ENCODE results near the gene PAK4.
"Not testable (repeated sequence)": the region's sequence is repeated elsewhere in the genome, so short reads cannot be mapped to it uniquely, and the experiment has no call there.

Gene PAK4

GRCh38 chr19:39115105-39115847, 10.3 kb upstream of the PAK4 start:
- no peaks in the 10 kb centered on the region for H3K36me3 Mint-ChIP-seq (ENCODE audit: low read depth)
- H3K4me3 Mint-ChIP-seq: no peak overlapping the region
- H3K27me3 Mint-ChIP-seq: no peaks in the 10 kb centered on the region
- no peaks in the 10 kb centered on the region for H3K9me3 Mint-ChIP-seq
- no peak overlapping the region for H3K27ac Mint-ChIP-seq
- H3K4me1 Mint-ChIP-seq (ENCODE audit: low read depth): no peaks in the 10 kb centered on the region

DNA sequence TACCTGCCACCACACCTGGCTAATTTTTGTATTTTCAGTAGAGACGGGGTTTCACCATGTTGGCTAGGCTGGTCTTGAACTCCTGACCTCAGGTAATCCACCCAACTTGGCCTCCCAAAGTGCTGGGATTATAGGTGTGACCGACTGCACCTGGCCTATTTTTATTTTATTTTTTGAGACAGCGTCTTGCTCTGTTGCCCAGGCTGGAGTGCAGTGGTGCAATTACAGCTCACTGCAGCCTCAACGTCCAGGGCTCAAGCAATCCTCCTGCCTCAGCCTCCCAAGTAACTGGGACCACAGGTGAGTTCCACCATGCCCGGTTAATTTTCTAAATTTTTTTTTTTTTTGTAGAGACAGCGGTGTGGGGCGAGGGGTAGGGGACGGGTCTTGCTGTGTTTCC, 8.6 kb upstream of the PAK4 start:
- H3K4me1 Mint-ChIP-seq (ENCODE audit: low read depth); H3K9me3 Mint-ChIP-seq; H3K27me3 Mint-ChIP-seq; H3K36me3 Mint-ChIP-seq (ENCODE audit: low read depth); H3K27ac Mint-ChIP-seq; H3K4me3 Mint-ChIP-seq: not testable (repeated sequence)

GRCh38 chr19:39119830-39120229, 5.8 kb upstream of the PAK4 start:
- H3K27me3 Mint-ChIP-seq: peaks cover 4% of the 10 kb centered on the region
- no peak overlapping the region for H3K4me3 Mint-ChIP-seq
- H3K4me1 Mint-ChIP-seq (ENCODE audit: low read depth): peaks cover 7% of the 10 kb centered on the region
- no peaks in the 10 kb centered on the region for H3K9me3 Mint-ChIP-seq
- H3K36me3 Mint-ChIP-seq (ENCODE audit: low read depth): no peaks in the 10 kb centered on the region
- H3K27ac Mint-ChIP-seq: no peak overlapping the region

DNA sequence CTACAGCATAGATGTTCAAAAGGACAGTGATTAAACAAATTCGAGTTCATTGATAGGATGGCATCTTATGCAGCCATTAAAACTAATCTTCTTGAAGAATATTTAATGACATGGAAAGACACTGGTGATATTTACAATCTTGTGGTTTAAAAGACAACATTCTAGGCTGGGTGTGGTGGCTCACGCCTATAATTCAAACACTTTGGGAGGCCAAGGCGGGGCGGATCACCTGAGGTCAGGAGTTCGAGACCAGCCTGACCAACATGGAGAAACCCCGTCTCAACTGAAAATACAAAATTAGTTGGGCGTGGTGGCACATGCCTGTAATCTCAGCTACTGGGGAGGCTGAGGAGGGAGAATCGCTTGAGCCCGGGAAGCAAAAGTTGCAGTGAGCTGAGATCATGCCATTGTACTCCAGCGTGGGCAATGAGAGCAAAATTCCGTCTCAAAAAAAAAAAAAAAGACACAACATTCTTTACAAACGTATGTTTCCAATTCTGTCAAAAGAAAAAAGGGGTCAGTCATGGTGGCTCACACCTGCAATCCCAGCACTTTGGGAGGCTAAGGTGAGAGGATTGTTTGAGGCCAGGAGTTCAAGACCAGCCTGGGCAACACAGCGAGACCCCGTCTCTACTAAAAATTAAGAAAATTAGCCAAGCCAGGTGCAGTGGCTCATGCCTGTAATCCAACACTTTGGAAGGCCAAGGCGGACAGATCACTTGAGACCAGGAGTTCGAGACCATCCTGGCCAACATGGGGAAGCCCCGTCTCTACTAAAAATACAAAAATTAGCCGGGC, 2.5 kb upstream of the PAK4 start:
- Mint-ChIP-seq H3K4me3 (no peak overlapping the region), H3K36me3 (ENCODE audit: low read depth) (no peaks in the 10 kb centered on the region), H3K27ac (no peak overlapping the region), H3K9me3 (no peaks in the 10 kb centered on the region), H3K4me1 (ENCODE audit: low read depth) (peaks cover 24% of the 10 kb centered on the region), H3K27me3 (peaks cover 4% of the 10 kb centered on the region)

DNA sequence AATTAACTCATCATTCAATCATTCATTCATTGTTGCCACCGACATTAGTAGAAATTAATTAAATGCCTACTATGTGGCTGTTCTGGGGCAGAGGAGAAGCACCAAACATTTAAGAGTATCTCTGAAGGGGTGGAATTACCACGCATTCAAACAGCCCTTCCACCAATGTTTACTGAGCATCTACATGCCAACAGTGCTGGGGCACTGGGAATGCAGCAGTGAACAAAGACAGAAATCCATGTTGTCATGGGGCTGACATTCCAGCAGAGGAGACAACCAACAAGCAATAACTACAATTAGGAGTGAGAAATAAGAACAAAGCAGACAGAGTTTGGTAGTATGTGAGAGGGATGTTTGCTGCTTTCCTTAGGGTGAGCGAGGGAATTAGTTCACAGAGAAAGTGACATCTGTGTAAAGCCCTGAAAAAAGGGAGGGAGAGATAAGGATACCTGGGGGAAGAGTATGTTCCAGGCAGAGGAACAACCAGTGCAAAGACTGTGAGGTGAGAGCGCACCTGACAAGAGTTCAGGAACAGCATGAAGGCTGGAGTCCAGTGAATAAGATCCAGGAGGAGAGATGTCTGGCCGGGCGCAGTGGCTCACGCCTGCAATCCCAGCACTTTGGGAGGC, 1.3 kb upstream of the PAK4 start:
- peaks cover 24% of the 10 kb centered on the region for H3K4me1 Mint-ChIP-seq (ENCODE audit: low read depth)
- peak overlapping the region; percentile 65 for H3K4me3 Mint-ChIP-seq
- H3K36me3 Mint-ChIP-seq (ENCODE audit: low read depth): no peaks in the 10 kb centered on the region
- no peaks in the 10 kb centered on the region for H3K9me3 Mint-ChIP-seq
- peak overlapping the region; percentile 36 for H3K27ac Mint-ChIP-seq
- H3K27me3 Mint-ChIP-seq: peaks cover 4% of the 10 kb centered on the region

DNA sequence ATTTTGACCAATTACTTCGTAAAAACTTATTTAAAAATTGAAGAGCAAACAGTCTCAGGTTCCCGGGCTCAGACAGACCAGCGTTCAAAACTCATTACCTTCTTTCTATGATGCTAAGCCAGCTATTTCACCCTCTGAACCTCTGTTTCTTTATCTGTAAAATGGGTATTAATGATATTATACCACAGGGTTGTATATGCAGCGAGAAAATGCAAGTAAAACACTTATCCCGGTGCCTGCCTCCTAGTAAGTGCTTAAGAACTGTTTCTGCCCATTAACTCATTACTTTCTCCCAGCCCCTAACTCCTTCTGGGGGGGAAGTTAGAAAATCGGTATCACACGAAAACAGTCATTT, 410 bp upstream of the PAK4 start:
- Mint-ChIP-seq H3K9me3 (no peaks in the 10 kb centered on the region), H3K27me3 (peaks cover 4% of the 10 kb centered on the region), H3K4me3 (peak overlapping the region; percentile 89), H3K4me1 (ENCODE audit: low read depth) (peaks cover 29% of the 10 kb centered on the region), H3K36me3 (ENCODE audit: low read depth) (no peaks in the 10 kb centered on the region), H3K27ac (peak overlapping the region; percentile 90)

DNA sequence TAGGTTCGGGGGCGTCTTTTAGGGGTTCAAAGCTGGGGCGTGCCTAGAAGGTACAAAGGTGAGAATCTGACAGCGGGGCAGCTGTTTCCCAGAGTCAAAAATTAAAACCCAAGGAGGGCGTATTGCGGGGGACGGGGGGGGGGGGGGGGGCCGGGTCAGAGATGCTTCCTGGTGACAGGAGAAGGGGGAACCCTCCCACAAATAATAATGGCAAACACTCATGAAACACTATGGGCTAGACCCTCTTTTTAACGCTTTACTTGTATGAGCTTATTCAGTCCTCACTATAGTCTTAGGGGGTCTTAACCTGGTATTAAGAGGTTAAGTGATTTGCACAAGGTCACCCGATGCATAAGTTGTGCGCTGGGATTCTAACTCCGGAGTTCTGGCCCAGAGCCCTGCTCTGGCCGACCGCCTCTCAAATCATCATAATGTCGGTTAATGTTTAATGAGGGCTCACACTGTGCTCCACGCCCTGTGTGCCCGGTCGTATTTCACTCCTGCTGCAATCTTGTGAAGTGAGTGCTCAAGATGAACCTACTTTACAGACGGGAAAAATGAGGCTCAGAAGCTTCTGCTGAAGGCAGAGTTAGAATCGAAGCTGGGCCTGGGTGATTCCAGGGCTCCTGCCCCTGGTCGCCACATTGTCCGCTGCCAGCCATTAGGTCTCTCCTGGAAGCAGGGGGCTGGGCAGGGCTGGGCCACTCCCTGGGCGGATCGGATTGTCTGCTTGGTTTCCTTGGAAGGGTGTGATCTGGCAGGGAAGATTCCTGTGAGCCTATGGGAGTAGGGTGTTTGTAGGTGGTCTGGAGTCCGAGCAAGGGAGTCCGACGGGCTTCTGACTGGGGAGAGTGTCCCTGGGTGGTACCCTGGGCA, 964 bp downstream of the PAK4 start:
- Mint-ChIP-seq H3K9me3 (no peaks in the 10 kb centered on the region), H3K27me3 (no peaks in the 10 kb centered on the region), H3K4me3 (peak overlapping the region; percentile 89), H3K36me3 (ENCODE audit: low read depth) (no peaks in the 10 kb centered on the region), H3K4me1 (ENCODE audit: low read depth) (peaks cover 41% of the 10 kb centered on the region), H3K27ac (peak overlapping the region; percentile 90)

- peaks cover 54% of the 10 kb centered on the region for H3K4me1 Mint-ChIP-seq (ENCODE audit: low read depth)
- H3K27me3 Mint-ChIP-seq: no peaks in the 10 kb centered on the region
- no peaks in the 10 kb centered on the region for H3K36me3 Mint-ChIP-seq (ENCODE audit: low read depth)
- no peak overlapping the region for H3K4me3 Mint-ChIP-seq
- H3K27ac Mint-ChIP-seq: no peak overlapping the region
- H3K9me3 Mint-ChIP-seq: no peaks in the 10 kb centered on the region
These were observed 2.4 kb downstream of the PAK4 start for GRCh38 chr19:39127812-39128515.

DNA sequence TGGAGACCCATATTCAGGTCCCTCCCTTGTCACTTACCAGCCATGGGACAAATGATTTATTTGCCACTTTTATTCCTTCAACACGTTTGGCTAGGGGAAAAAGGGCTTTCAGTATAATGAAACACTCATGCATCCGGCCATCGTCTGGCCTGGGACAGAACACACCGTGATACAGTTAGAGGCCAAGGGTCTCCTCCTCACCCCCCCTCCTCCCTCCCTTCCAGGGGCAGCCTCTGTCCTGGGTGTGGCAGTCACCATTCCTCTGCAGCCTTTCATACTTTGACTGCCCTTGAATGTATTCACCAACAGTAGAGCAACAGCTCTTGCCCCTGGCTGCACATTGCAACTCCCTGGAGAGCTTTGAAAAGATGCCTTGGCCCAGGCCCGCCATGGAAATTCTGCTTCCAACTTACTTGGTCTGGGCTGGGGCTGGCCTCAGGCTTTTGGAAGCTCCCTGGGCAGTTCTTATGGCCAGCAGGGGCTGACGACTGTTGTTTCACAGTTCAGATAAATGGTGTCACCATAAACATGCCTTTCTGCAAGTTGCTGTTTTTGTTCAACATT, 3.0 kb downstream of the PAK4 start:
- no peaks in the 10 kb centered on the region for H3K9me3 Mint-ChIP-seq
- H3K36me3 Mint-ChIP-seq (ENCODE audit: low read depth): no peaks in the 10 kb centered on the region
- H3K4me1 Mint-ChIP-seq (ENCODE audit: low read depth): peaks cover 55% of the 10 kb centered on the region
- H3K4me3 Mint-ChIP-seq: no peak overlapping the region
- H3K27me3 Mint-ChIP-seq: no peaks in the 10 kb centered on the region
- H3K27ac Mint-ChIP-seq: no peak overlapping the region

DNA sequence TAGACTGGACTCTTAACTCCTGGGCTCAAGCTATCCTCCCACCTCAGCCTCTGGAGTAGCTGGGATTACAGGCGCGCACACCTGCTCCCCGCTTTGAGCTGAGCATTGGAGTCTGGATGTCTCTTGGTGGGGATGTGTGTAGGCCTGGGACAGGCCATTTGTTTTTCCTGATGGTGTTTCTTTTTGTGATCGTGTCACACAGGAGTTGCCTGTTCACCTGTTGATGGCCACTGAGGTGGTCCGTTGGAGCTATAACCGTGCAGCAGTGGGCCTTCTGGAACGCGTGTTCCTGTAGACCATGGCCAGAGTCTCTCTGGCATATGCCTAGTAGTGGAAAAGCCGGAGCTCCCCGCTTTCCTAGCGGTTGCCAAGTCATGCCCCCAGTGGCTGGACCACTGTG, 3.5 kb downstream of the PAK4 start:
- H3K4me1 Mint-ChIP-seq (ENCODE audit: low read depth): peaks cover 54% of the 10 kb centered on the region
- no peaks in the 10 kb centered on the region for H3K36me3 Mint-ChIP-seq (ENCODE audit: low read depth)
- no peak overlapping the region for H3K4me3 Mint-ChIP-seq
- H3K27me3 Mint-ChIP-seq: no peaks in the 10 kb centered on the region
- no peak overlapping the region for H3K27ac Mint-ChIP-seq
- H3K9me3 Mint-ChIP-seq: no peaks in the 10 kb centered on the region

DNA sequence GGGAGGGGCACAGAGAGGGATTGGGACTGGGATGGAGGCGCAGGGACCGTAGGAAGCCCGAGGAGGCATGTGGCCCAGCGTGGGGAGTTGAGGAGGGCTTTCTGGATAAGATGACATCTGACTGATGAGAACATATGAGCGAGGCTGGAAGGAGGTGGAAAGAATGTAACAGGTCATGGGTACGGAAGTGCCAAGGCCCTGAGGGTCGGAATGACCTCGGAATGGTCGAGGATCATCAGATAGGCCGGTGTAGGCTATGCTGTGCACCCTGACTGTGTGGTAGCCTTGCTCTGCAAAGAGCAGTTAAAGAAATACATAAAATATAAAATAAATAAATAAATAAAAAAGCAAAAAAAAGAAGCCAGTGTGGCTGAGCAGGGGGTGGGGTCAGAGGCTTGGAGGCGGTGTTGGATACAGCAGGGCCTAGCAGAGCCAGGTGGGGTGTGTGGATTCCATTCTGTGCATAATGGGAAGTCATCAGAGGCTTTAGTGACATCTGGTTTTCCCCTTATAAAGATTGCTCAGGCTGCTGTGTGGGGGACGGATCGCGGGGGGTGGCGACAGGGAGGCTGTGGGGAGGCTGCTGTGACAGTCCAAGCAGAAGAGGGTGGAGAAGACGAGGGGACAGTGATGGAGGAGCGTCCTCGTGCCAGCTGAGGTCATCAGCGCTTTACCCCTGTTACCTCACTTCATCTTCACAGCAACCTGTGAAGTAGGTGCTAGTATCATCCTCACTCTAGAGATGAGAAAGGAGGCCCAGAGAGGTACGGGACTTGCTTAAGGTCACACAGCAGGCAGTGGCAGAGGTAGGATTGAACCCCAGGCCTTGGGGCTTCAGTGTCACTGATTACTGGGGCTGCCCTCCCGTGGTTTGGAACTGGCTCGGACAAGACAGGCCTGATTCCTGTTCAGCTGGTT, 5.0 kb downstream of the PAK4 start:
- Mint-ChIP-seq H3K4me3 (no peak overlapping the region), H3K27me3 (no peaks in the 10 kb centered on the region), H3K4me1 (ENCODE audit: low read depth) (peaks cover 42% of the 10 kb centered on the region), H3K9me3 (no peaks in the 10 kb centered on the region), H3K27ac (peak overlapping the region; percentile 29), H3K36me3 (ENCODE audit: low read depth) (no peaks in the 10 kb centered on the region)

DNA sequence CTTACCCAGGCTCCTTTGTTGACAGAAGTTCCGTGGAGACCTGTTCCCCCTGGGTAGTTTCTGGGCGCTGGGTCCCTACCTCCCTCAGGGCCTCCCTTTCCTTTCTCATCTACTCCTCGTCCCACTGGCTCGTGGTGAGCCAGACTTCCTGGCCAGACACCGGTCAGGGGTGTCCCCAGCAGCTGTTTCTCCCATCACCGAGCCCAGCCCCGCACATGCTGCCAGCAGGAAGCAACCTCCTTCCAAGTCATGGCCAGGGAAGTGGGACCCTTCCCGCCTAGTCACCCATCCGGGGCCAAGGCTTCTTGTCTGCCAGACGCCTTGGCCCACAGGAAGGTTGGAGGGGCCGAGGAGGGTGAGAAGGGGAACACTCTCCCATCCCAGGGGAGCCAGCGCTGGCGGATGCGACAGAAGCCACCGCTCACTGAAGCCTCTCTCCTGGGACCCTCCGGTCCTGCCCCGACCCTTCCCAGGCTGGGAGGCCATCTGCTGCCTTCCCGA, 5.7 kb downstream of the PAK4 start:
- Mint-ChIP-seq H3K27ac (no peak overlapping the region), H3K4me1 (ENCODE audit: low read depth) (peaks cover 40% of the 10 kb centered on the region), H3K9me3 (no peaks in the 10 kb centered on the region), H3K27me3 (no peaks in the 10 kb centered on the region), H3K36me3 (ENCODE audit: low read depth) (no peaks in the 10 kb centered on the region), H3K4me3 (no peak overlapping the region)

DNA sequence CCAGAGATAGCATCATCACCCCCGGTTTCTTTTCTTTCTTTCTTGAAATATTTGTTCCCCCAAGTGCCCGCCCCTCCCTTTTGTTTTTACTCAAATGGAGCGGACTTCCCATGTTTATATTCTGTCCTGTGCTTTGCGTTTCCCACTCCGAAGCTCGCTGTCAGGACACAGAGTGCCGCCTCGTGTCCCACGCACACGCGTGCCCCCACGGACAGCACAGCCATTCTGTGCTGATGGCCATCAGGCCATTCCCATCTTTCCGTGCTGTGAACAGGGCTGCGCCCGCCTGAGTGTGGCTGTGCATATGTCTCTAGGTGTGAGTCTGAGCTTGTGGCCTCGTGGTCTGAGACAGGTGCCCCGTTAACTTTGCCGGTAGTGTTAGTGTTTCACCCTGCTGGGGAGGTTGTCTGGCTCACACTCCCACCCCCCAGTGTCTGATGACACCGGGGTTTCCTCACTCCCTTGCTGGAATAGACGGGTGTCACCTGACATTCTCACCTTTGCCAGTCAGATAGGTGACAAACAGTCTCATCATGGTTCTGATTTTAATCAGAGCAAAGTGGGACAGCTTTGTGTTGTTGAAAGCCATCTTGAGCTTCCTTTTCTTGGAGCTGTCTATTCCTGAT, 6.9 kb downstream of the PAK4 start:
- Mint-ChIP-seq H3K27ac (no peak overlapping the region), H3K4me1 (ENCODE audit: low read depth) (peaks cover 31% of the 10 kb centered on the region), H3K36me3 (ENCODE audit: low read depth) (no peaks in the 10 kb centered on the region), H3K4me3 (no peak overlapping the region), H3K27me3 (no peaks in the 10 kb centered on the region), H3K9me3 (no peaks in the 10 kb centered on the region)
